GM19372 (cell line): ENCODE measurements around the gene TLR2.
"Not testable (repeated sequence)": the region's sequence is repeated elsewhere in the genome, so short reads cannot be mapped to it uniquely, and the experiment has no call there.

Source experiments
- ATAC-seq: cut with Tn5 transposase; IDR thresholded peaks from one replicate; pipeline ENCODE4 v1.9.1; 2021; ENCODE audit warnings: mild to moderate bottlenecking, low read depth, moderate library complexity; ENCODE audit not compliant: unreplicated experiment

The TLR2 gene

DNA sequence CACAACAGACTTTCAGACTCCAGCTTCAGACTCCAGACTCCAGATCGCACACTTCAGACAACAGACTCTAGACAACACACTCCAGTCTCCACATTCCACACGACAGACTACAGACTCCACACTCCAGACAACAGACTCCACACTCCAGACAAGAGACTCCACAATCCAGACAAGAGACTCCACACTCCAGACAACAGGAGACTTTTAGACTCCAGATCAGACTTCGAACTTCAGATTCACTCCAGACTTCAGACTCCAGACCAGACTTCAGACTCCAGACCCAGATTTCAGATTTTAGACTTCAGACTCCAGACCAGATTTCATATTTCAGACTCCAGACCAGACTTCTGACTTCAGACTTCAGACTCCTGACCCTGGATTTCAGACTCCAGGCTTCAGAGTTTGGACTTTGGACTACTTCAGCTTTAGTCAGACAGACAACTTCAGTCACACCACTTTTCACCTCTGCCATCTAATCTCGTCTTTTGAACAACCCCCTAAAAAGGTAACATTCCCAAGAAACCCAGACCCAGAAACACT is 29.0 kb upstream of the TLR2 start:
- no peak for ATAC-seq

DNA sequence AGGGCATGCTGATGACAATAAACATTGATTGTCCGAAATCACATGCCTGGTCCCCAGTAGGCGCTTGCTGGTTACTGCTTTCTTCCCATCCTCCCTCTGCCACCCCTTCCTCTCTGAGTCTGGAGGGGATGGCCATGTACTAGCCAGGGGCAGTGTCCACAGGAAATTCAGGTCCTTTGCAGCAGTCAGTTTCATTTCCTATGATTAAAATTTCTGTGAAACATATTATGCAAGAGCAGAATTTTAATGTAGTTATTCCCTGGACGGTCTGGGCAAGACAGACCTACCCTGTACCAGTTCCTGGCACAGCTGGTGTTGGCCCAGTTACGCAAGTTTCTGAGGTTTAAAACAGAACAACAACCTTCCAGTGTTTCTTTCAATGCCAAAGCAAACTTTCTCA is 28.2 kb upstream of the TLR2 start:
- ATAC-seq, result no peak

DNA sequence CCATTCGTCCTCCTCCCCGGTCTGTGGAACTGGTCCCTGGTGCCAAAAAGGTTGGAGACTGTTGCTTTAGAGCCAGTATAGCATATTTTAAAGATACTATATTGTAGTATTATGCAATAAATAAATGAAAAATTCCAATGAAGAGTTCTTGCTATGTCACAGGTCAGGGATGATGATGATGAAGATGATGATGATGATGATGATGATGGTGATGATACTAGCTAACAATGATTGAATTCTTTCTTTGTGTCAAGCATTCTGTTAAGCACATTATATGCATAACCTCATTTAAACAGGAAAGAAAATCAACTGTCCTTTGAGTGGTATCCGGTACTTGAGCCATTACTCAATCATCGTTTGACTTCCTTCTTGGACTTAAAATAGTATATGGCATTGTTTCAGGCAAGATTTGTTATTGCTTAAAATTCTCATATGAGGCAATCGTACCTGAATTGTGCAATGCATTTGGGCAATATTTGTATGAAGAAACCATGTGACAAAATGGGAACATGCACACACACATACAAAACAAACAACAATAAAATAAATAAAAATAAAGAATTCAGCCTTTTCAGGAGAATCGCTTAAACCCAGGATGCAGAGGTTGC is 22.8 kb upstream of the TLR2 start:
- ATAC-seq, result no peak

DNA sequence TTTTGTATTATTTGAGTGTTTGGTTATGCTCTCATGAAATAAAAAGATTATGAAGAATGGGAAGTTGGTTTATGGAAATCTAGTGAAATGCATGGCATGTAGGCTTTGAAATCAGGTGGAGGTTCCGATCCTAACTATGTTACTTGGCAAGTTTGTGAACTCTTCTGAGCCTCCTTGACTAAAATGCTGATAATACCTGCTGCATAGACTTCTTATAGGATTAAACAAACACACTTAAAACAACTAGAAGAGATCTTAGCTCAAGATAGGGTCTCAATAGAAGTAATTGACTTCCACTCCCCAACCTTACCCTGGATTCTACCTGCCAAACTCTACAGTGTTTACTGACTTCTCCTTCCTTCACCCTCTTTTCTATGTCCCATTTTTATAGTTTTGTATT is 22.2 kb upstream of the TLR2 start:
- ATAC-seq, result no peak

DNA sequence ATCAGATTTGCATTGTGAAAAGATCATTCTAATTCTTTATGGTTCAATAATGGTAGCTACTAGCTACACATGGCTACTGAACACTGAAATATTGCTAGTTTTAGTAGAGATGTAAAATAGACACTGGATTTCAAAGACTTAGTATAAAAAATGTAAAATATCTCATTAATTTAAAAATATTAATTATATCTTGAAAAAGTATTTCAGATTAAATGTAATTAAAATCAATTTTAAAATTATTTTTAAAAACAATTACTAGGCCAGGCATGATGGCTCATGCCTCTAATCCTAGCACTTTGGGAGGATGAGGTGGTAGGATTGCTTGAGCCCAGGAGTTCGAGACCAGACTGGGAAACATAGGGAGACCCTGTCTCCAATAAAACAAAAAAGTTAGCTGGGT is 20.4 kb upstream of the TLR2 start:
- no peak for ATAC-seq

DNA sequence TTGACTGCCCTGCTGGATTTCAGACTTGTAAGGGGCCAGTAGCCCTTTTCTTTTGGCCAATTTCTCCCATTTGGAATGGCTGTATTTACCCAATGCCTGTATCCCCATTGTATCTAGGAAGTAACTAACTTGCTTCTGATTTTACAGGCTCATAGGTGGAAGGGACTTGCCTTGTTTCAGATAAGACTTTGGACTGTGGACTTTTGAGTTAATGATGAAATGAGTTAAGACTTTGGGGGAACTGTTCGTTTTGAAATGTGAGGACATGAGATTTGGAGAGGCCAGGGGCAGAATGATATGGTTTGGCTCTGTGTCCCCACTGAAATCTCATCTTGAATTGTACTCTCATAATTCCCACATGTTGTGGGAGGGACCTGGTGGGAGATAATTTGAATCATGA is 17.6 kb upstream of the TLR2 start:
- not testable (repeated sequence) for ATAC-seq

DNA sequence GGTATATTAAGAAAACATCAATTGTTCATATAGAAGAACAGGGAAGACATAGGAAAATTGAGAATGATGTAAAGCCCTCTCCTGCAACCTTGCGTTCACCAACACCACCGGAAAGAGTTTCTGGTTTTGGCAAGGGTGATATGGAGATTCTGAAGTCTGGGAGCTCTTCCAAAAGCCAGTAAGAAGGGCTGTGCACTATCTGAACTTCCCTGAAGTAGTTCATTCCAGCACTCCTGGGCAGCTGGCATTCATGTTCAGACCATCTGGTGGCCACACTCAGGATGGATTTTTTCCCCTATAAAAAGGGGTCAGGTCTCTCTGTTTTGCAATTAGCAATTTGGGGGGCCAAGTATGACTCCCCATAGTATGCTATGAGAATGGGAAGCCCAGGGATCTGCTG is 15.4 kb upstream of the TLR2 start:
- no peak for ATAC-seq

DNA sequence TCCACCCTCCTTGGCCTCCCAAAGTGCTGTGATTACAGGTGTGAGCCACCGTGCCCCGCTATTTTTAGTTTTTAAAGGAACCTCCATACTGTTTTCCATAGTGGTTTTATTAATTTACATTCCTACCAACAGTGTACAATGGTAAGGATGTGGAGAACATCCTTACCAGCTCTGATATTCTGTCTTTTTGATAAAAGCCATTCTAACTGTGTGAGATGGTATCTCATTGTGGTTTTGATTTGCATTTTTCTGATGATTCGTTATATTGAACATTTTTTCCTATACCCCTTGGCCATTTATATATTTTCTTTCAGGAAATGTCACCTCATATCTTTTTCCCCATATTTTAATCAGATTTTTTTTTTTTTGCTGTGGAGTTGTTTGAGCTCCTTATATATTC is 14.2 kb upstream of the TLR2 start:
- ATAC-seq, result no peak

DNA sequence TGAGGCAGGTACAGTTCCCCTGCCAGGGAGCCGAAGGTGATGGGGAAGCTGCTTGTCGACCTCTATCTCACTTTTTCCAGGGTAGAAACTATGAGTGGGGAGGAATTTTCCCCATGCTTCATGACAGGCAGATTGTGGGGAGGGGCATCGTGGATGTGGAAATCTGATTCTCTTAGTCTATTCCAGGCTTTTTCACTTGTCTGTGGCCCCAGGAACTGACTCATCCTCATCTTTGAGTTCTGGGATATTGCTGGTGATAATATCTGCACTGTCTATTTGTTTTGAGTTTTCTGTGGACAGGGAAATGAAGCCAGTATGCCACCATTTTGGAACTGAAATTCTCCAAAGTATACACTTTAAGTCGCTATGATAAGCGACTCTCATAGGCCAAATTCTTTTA is 7.6 kb upstream of the TLR2 start:
- ATAC-seq, result no peak

DNA sequence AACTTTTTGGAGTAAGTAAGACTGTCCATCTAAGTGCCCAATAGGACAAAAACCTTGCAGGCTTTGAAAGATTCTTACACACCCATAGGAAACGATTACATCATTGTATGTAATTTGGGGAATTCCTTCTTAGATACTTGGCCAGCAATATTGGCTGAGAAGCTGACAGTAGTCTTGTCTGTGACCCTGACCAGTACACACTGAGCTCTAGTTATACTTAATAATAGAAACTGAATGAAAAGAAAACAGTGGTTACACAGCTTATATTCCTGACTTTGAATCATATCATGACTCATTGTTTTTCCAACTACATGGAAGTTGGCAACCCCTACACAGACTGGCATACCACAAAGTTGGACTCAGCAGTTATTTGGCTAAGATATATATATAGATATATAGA is 7.1 kb upstream of the TLR2 start:
- no peak for ATAC-seq

DNA sequence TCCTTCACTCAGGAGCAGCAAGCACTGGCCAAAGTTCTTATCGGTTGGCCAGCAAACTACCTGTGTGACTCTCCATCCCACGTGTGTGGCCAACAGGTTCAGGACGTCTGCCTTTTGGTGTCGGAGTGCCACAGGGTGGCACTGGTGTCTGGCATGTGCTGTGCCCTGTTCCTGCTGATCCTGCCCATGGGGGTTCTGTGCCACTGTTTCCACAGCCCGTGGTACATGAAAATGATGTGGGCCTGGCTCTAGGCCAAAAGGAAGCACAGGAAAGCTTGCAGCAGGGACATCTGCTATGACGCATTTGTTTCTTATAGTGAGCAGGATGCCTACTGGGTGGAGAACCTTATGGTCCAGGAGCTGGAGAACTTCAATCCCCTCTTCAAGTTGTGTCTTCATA is 4.6 kb upstream of the TLR2 start:
- no peak for ATAC-seq

DNA sequence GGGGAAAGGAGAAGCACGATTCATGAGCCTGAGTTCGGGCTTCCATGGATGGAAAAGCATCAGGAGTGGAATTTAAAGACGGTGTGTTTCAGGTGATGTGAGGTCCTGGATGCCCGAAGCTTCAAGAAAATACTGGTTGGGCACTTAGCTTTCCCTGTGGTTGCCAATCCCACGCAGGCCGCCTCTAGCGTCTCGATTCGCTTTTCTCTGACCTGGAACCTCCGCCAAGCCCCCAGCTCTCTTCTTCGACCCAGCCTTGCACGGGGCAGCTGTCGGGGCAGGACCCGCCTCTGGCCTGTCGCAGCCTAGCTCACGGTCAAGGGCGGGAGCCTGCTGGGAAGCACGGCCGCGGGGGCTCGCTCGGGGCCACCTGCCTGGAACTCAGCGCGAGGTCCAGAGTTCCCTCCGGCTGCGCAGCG is 308 bp upstream of the TLR2 start:
- ATAC-seq, result no peak

DNA sequence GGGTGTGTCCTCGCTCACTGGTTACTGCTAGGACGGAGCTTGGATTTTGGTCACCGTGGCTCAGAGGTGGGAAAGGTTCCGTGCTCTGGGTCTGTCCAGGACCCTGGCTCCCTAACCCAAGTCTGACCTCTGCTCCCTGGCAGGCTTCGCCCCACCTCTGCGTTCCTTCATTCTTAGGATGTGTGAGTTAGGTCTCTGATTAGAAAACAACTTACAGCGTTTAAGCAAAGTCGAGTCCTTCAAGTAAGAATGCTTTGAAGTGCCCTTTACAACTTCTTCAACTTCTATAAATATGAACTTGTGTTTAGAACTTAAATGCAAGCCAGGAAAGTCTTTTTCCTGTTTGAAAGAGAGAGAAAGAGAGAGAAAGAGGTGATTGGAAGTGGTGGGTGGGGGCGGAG is 891 bp downstream of the TLR2 start:
- no peak for ATAC-seq

DNA sequence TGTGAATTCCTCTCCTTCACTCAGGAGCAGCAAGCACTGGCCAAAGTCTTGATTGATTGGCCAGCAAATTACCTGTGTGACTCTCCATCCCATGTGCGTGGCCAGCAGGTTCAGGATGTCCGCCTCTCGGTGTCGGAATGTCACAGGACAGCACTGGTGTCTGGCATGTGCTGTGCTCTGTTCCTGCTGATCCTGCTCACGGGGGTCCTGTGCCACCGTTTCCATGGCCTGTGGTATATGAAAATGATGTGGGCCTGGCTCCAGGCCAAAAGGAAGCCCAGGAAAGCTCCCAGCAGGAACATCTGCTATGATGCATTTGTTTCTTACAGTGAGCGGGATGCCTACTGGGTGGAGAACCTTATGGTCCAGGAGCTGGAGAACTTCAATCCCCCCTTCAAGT is 20.4 kb downstream of the TLR2 start:
- ATAC-seq, result no peak

DNA sequence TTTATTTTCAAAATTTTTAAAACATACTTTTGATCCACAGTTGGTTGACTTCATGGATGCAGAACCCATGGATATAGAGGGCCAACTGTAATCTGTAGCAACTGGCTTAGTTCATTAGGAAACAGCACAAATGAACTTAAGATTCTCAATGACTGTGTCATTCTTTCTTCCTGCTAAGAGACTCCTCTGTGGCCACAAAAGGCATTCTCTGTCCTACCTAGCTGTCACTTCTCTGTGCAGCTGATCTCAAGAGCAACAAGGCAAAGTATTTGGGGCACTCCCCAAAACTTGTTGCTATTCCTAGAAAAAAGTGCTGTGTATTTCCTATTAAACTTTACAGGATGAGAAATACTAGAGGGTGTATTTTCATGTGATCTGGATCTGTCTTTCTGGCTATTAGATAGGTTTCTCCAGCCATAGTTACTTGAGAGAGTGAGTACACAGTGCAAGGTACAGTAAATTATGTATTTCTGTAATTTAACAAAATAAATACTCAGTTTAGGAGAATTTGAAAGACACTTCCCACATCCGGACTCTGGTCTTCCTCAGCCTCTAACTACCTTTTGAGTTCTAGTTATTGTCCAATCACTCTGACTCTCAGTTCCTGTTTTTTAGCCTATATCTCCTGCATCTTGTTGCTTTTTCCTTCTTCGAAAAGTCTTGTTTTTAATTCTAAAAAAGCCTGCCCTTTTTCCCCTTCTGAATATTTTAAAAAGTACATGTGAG is 21.8 kb downstream of the TLR2 start:
- peak; percentile 81 for ATAC-seq

DNA sequence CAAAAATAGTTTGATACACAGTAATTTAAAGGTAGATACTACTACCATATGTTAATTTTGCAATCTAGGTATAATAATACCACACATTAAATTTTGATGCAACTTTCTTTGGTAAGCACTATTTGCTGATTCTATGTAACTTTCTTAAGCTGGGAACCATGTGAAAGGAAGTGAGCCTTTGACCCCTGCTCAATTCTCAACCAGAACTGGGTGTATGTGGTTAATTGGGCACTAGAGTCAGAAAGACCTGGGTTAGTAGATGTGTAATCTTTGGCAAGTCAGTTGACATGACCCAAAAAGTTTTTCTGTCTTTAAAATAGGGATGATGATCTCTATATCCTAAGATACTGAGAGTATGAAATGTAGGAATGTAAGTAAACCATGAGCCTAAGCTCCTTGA is 22.4 kb downstream of the TLR2 start:
- ATAC-seq, result peak; percentile 30

DNA sequence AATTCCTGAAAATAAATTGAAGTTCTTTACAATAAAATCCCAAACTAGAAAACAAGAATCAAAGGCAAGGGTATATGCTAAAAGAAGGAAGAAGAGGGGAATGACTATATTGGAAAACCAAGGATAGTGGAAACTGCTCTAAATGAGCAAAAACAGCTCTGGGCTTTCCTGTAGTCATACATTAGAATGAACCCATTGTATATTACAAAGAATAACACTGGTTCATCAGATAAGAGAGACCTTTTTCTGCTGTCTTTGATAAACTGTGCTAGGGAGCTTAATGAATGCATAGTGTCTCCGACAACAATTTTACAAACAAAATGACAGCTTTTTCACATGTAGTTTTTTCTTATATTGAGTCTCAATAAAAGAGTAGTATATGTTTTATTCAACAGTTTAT is 26.6 kb downstream of the TLR2 start:
- ATAC-seq, result no peak

DNA sequence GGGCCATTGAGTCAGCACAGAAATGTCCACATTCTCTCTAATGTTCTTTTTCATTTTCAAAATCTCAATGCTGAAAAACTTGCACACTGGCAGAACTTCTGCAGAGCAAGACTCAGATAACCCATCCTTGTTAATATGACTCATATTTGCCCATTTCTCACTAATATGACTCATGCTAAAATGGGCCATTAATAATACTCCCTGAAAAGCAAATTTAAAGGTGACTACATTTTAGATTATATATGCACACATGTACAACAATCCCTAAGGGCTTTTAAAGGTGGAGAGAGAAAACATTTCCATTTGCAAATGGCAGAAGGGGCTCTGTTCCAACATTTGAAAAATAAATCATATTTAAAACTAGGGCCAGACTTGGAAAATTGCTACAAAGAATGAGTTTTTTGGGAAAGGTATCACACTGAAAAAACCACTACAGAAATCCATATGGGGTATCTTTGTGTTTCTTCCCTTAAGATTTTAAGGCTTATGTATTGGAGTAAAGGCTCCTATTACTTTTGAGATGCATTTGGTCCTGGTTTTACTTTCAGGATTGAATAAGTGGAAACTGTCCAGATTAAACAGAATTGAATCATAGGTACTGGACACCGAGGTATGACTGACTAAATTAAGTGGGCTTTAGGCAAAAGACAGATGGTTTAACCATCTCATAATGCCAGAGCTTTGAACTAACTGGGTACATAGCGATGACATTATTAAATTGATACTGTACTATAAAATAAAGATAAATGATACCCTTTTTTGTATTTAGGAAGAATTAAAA is 30.0 kb downstream of the TLR2 start:
- no peak for ATAC-seq

DNA sequence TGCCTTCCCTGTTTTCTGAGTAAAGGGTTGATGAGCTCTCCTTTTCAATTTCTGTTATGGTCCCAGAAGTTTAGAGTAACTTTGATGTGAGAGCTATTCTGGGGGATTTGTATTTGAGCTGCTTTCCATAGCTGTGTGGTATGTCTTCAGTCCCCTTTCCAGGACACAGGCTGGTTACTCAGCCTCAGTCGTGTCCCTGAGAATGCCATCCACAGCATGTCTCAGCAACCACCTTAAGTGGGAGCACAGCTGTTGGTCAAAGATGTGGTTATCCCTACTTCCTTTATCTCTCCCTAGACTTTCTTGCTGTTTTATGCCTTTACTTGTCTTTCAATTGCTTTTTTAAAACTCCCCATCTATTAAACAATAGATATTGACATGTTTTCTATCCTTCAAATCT is 38.0 kb downstream of the TLR2 start:
- no peak for ATAC-seq

DNA sequence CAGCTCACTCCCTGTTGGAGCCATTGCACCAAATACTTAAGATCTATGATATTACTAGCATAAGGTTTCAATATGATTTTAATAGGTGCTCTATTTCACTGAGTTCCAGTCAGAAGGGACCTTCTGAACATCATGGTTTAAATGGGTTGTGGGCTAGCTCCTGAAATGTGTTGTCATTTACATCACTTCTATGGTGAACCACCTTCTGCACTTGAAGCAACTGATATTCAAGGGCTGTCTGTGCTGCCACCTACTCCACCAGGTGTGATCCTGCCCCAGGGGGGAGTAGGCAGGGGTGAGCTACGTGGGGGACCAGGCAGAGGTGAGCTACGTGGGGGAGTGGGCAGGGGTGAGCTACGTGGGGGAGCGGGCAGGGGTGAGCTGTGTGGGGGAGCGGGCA is 40.5 kb downstream of the TLR2 start:
- ATAC-seq, result no peak

DNA sequence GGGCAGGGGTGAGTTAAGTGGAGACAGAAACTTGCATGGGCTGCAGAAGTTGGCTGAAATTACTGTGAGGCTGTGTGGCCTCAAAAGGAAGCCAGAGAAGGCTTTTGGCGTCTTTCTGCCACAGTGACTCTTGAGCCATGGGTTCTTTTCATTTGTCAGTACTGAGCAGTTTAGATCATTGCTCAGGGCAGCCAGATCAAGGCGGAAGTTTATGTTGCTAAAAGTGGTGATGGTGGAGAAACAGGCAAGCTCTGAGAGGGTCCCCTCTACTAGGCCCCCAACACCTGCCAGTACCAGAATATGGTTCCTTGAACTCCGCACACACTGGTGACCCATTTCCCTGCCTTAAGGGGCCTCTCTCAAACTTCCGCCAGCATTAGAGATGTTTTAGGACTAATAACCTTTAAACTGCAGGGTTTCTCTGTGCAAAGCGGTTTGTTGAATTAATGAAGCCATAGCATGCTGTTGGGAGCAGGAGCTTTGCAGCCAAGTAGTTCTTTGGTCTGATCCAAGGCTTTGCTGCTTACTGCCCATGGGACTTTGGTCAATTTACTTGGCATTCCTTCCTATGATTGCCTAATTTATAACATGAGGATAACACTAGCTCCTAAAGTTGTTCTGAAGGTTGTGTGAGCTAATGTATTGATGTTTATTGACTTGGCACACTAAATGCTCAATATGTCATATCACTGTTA is 41.2 kb downstream of the TLR2 start:
- ATAC-seq, result no peak
